GM19328 (cell line): ENCODE results near the gene IMPA2.

Source experiments
- ATAC-seq: cut with Tn5 transposase; IDR thresholded peaks from one replicate; pipeline ENCODE4 v1.9.1; 2021; ENCODE audit warnings: mild to moderate bottlenecking, moderate library complexity; ENCODE audit not compliant: unreplicated experiment

Gene IMPA2

DNA sequence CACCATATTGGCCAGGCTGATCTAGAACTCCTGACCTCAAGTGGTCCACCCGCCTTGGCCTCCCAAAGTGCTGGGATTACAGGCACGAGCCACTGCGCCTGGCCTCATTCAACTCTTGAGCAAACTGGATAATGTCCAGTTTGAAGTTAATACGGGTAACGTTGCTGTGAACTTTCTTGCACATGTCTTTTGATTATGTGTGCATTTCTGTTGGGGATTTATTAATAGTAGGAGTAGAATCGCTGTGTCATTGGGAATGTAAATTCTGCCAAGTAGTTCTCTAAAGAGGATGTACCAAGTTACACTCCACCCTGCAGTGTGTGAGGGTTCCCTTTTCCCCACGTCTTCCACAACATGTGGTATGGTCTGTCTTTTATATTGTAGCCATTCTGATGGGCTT lies 6.2 kb downstream of the IMPA2 start:
- ATAC-seq = no peak

DNA sequence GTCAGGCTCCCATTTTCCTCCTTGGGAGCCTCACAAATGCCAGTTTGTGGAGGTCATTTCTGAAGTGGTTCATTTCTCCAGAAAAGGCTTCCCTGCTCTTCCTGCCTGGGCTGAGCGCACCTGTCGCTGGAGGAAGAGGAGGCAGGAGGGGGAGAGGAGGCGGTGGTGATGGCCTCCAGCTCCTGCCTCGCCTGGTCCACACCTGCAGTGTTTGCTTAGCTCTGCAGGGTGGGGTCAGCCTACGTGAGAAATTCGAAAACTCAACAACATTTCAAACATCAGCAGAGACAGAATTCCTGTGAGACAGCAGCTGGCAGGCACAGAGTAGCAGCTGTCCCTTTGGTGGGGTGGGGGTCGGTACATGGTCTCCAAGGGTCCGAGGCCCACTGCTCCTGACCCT lies 7.9 kb downstream of the IMPA2 start:
- ATAC-seq = no peak

DNA sequence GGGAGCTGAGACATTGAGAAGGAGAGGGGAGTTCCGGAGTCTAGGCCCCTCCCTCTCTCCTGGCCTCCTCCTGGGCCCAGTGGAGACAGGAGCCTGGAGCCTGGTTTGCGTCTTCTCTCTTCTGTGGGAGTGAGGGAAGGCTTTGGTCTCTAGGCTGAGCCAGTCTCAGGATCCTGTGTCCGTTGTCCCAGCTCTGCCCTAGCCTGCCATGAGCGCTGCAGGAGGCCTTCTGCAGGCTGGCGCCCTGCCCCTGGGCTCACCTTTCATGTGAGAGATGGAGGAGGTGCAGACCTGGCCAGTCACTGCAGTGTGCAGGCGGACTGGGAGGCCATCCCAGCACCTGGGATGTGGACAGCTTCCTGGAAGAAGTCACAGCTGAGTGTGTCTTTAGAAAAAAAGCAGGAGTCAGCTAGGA lies 8.7 kb downstream of the IMPA2 start:
- ATAC-seq = no peak

DNA sequence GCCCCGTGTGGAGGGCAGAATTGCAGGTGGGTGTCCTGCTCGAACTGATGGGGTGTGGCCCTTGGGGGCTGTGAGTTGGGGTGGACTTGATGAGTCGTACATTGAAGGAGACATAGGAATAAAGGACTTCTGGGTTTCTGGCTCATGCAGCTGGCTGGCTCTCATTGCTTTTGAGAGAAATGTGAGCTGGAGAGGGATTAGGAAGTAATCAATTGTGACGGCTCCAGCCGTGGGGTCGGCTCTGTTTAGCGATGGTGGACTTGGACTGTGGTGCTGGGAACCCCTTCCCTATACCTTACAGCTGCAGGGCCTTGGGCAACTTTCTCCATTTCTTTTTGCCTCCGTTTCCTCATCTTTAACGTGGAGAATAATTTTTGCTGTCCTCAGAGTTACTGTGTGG lies 9.2 kb downstream of the IMPA2 start:
- ATAC-seq = no peak

DNA sequence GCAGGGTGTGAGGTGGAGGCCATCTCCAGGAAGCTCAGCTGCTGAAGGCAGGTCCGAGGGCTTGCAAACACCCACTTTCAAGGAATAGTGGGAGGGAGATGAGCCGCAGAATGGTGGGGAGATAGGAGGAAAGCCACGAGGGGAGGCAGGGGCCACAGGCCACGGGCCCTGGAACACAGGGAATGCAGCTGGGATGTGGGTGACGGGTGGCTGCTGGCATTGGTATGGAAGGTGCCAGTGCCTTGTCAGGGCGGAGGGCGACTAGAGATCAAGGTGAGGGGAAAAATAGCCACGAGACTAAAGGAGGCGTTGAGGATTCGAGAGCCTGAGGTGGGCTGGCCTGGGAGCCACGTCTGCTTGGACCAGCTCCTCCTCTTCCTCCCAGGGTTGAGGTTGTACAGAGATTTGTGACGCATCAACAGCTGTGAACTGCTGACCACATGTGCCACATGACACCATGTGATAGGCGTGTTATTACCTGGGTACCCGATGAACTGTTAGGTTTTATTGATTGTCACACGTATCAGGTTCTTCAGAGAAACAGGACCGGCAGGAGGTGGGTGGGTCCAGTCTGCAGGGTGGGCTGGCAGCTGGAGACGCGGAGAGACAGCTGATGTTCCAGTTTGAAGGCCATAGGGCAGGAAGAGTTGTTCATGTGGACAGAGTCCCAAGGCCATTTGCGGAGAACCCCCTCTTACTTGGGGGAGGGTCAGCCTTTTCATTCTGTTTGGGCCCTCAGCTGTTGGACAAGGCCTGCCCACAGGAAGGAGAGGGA lies 9.9 kb downstream of the IMPA2 start:
- no peak for ATAC-seq

DNA sequence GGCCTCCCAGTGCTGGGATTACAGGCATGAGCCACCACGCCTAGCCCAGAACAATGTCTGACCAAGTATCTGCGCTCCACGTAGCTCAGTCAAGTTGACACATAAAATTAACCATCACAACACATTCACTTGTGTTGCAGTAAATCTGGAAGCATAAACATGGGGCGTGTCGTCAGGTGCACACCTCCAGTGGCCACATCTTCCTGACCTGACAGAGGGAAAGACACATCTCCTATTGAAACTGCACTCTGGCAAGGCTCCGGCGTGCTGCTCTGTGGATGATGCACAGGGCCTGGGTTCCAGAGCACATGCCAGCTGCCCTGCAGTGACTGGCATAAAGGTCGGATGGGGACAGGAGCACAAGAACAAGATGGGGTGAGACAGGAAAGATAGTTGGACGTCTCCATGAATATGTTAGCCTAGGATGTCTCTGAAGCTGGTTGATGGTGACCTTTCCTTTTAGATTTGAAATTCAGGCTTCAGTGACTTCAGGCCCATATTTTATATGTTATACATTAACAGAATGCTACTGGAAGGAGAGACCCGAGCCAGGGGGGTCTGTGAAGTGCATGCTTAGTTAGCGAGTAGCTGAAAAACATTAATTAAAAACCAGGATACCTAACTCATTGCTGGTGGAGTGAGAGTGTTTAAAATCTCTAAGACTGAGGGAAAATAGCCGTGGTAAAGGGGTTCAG lies 10.9 kb downstream of the IMPA2 start:
- no peak for ATAC-seq

DNA sequence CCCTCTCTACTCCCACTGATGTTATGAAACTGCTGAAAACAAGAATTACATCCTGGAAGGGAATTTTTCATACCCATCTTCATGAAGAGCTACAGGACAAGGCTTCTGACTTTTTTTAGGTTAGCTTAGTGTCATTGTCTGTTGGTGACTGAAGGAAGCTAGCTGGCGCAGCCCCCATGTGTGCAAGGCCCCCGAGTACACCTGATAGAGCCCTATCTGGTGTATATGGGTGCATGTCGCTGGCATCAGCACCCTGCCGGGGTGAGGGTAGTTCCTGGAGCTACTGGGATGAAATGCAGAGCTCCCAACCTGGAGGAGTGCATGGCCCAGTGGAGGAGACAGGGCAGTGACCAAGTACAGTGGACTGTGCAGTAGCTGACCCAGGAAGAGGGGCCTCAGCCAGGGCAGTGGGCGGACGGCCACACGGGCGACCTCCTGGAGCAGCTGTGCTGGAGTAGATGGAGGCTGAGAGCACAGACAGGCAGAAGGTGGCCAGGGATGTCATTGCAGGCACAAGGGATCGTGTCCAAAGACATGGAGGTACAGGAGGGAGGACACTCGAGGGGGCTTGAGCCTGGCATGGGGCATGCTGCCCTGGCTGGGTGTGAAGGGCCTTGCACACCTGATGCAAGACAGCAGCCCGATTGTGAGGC lies 12.1 kb downstream of the IMPA2 start:
- ATAC-seq = no peak

DNA sequence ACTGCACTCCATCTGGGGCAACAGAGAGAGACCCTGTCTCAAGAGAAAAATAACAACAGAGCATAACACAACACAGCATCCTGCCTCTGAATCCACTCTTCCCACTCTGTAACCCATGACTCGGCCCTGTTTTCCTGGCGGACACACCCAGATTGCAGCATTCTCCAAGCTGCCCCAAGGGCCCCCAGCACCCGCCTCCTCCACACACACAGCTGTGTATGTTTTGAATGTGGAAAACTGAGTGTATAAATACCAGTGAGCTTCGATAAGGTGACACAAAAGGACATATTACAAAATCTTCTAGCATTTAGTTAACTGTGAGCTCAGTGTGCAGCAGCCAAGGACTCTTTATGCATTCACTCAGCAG lies 13.0 kb downstream of the IMPA2 start:
- ATAC-seq = no peak

DNA sequence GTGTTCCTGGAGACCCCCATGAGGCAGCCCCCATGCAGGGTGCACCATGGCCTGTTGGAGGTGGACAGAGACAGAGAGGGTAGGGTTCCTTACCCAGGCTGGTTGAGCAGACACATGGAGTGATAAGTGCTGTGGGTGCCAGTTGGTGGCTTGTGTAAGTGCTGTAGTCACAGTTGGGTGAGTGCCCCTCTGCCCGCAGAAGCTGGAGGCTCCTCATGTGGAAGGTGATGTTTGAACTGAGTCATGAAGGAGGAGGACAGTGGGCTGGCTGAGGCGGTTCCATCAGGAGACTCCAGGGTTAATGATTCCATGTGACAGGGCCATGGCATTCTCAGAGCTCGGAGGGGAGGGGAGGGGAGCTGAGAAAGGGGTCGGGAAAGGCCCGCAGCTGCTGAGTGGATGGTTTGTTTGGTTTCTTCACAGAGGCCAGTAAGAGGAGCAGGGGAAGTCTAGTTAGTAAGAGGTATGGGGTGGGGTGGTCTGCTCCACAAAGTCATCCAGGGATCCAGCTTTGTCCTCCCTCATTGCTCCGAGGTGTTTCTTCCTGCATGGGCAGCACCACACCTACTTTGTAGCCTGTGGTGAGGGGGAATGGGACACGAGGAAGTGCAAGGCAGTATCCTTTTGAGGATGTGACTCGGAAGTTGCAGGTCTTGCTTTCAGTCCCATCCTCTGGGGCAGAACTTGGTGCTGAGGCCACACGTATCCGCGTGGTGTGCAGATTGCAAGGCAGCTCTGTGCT lies 13.6 kb downstream of the IMPA2 start:
- ATAC-seq = no peak

DNA sequence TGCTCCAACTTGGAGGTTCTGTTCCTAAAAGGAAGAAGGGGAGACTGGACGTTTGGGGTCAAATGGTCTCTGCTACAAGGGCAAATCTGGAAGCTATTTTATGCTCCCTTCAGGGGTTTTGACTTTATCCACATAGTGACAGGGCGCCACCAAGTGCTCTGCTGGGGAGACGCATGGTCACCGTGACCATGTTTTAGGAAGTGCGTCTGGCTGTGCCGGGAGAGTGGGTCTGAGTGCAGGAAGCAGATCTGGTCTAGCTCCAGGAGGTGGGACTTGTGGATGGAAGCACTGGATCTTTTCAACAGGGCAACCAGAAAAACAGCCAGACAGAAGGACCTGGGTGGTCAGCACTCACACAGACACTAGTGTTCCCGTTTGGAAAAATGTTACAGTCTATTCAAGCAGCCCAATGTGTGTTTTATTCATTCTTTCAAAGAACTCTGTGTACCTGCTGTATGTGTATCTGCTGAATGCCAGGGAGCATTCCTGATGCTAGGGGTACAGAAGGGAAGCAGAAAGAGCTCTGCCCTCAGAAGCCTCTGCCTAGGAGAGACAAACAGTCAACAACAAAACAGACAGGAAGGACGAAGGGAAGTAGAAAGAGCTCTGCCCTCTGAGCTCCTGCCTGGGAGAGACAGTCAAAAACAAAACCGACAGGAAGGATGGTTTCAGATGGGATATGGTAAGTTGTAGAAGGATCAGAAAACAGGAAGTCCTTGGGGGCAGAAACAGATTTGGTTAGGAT lies 14.3 kb downstream of the IMPA2 start:
- no peak for ATAC-seq

DNA sequence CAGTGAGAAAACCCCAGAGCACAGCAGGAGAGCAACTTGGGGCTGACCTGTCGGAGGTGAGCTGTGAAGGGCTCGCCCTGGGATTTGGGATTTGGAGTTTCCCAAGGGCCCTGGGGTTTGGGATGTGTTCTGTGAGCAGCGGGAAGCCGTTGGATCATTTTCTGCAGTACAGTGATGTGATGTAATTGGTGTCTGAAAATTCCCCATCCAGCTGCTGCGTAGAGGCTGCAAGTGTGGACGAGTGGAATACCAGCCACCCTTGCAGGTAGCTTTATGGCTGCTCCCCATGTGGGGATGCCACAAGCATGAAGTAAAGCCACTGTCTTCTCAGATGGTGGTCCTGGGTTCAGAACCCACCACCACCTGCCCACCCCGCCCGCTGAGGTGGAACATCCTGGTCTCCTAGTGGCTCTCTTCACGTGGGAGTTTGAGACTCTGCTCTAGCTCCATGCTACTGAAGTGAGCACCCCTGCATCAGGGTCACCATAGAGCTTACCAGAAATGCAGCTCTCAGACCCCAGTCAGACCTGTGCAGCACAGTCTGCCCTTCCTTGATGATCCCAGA lies 15.0 kb downstream of the IMPA2 start:
- ATAC-seq = no peak

DNA sequence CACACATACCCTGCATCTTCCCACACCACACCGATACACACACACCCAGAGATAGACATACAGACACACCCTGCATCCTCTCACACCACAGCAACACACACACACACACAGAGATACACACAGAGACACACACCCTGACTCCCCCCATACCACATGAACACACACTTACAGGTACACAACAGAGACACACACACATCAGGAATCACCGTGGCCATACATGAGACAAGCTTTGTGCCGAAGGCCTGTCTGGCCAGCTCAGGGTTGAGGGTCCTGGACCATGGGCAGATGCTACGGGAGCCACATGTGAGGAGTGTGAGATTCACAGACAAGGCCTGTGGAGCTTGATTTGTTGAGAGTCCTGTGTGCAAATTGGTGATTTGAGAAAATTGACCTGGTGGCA lies 15.6 kb downstream of the IMPA2 start:
- no peak for ATAC-seq

DNA sequence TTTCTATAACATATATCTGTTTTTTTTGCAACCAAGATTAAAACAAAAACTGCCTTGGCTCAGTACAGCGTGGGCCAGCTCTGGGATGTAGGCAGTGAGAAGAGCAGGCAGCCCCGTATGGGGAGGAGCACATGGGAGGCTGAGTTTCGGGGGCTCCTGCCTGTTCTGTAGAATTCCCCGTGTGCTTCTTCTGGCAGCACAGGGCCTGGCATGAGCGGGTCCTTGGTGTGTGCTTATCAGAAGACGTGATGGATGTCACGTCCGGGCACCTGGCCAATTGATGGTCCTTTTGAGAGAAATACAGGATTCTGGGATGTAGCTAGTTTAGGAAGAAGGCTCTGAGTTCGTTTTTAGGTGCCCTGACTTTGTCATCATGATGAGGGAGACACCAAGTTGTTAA lies 16.2 kb downstream of the IMPA2 start:
- ATAC-seq = no peak

DNA sequence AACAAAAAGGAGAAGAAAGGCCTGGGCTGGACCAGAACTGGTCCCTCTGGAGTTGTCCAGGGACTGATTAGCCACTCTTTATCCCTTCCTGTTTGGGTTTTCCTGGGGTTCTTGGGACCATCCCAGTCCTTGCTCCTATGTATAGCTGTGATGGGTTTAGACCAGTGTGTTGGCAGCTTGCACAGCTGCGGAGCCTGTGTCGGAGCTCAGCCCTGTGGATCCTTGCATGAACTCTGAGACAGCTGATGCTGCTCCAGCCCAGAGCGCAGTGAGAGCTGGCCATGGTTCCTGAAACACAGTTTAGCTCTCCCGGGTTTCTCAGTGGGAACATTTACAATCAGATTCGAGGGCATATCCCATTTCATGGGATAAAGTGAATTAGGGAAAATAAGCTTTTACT lies 16.9 kb downstream of the IMPA2 start:
- ATAC-seq = no peak

DNA sequence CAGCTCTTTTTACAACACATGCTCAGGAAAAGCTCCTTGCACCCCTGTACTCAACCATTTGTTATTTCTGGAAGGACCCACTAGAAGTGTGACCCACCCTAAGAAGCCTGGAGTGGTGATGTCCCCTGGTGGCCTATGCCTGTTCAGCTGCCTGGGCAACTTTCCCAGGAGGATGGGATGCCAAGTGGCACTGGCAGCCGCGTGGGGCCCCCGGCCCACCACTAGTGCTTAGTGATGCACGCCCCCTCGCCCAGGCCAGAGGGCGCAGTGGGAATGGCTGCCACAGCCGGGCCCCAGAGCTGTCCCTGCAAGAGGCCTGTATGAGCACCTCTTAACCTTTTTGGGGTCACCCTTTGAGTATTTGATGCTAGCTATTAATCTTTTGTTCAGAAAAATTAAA lies 18.1 kb downstream of the IMPA2 start:
- ATAC-seq = no peak

DNA sequence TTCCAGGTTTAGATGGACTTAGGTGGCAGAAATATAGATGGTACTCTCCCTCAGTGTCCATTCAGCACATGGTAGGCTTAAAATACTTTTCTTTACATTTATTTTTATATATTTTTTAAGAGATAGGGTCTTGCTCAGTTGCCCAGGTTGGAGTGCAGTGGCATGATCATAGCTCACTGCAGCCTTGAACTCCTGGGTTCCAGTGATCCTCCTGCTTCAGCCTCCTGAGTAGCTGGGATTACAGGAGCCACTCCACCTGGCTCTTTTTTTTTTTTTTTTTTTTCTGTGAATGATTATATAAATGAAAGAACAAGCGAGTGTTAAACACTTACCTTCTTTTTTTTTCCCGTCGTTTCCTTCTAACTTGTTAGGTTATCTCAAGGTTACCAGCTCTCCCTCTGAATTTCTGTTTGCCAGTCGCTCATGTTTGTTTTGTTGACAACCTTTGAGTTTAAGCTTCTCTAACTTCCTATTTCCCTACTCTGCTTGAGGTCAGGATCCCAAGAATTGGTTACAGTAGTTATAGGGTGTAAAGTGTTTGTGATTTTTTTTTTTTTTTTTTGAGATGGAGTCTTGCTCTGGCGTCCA lies 18.9 kb downstream of the IMPA2 start:
- no peak for ATAC-seq

DNA sequence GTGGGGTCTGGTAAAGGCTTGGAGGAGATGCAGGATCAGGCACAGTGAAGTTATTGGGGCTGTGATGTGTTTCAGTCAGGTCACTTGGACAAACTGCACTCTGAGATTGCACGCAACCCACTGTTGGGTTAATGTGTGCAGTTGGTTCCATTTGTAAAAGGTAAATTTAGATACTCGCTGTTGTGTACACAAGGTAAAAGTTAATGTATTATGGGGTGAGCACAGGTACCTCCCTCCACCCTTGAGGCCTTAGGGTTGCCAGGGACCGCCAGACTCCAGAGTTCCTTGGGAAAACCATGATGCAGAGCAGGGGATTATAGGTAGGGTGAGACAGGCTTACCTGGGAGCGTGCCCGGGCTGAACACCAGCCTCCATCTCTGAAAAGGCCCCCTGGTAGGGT lies 20.1 kb downstream of the IMPA2 start:
- no peak for ATAC-seq

DNA sequence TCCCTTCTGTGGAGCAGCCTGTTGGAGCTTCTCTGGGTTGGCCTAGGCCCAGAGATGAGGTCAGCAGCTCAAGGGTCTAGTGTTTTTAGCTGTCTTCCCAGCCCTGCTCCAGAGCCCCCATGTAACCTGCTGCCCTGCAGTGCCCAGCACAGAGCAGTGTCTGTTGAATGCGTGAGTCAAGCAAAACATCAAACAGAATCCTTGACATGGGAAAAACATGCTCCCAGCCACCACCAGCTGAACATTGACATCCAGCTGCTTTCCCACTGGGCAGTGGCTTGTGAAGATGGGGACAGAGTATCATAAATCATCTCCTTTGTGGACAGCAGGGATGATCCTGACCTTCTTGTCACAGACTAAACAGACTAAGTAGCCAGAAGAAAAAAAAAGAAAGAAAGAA lies 22.6 kb downstream of the IMPA2 start:
- no peak for ATAC-seq

DNA sequence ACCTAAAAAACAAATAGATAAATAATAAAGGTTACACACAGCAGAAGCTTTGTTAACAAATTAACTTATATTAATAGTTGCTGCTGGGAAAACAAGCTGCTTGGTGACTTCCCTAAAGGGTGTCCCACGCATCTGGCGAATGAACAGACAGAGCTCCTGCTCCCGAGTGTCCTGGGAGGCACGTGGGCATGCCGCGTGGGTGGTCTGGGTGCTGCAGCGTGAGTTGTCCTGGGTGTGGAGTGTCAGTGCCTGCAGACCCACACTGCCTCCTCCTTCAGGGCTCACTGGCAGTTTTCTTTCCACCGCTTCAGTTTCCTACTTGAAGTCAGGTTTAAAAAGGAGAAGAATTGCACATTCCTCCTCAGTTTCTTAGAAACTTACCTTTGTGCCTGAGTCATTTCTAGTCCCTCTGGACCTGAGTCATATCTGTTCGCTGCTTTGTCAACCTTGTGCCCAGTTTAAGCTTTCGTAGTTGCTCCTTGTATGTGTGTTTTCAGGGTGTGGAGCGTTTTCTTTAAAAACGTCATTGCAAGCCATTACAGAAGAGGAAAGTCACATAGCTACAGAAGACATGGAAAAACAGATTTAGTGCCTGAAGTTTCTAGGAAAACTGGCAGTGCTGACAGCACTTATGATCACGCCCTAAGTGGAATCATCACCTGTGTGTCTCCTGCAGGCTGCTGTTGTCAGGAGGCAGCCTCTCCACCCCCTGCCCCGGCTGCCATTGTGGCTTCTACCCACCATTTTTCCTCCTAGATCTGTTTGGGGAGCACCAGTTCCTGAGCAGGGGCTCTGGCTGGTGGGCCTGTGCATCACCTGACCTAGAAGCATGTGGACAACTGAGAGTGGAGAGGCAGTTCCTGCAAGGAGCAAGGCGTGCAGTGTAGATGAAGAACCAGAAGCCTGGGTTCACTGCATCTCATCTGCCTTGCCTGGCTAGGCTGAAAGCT lies 24.5 kb downstream of the IMPA2 start:
- ATAC-seq = no peak
